HCT116 (cell line): ENCODE data around the gene ADCY2. TPM values are rescaled to one million over a fixed set of nuclear protein-coding genes. Genes with fewer than 3 reads are reported as not detected.

Source experiments
- ATAC-seq: fragments of 200-7000 bp; cut with Tn5 transposase; 2 replicates; pipeline ENCODE4 v1.9.1; 2020; ENCODE audit warnings: mild to moderate bottlenecking, moderate library complexity
- BruUV-seq: library from RNA; stranded (reverse); fragments of 400-500 nt; replicated peaks from 2 replicates; lab custom pipeline; 2021; lab: Mats Ljungman, UMichigan
- CTCF ChIA-PET: fragments of 300-600 bp; sonication (Branson Sonifier 250); formaldehyde crosslinking; loops from one replicate; lab custom pipeline; 2021; ENCODE audit warnings: antibody characterized with exemption; lab: Charles Lee
- POLR2A ChIA-PET: fragments of 300-600, 350-600 bp; sonication (Branson Sonifier 250); formaldehyde crosslinking; loops from one replicate; lab custom pipeline; 2021; ENCODE audit warnings: antibody characterized with exemption; lab: Charles Lee
- RAD21 ChIA-PET, 2 experiments: fragments of 300-600 bp; sonication (Branson Sonifier 250); formaldehyde crosslinking; loops; one replicate each; lab custom pipeline; 2023; ENCODE audit warnings: low total read pairs in 2 of 2; ENCODE audit not compliant: uncharacterized antibody in 2 of 2, unreplicated experiment in 2 of 2, low non-redundant PET in 1 of 2; lab: Charles Lee
- DNase-seq: peaks from one replicate; pipeline ENCODE4 v3.0.0-alpha.2; 2010; ENCODE audit warnings: low read depth, low spot score
- H2AFZ ChIP-seq: fragments of 200-600 bp; shearing (Covaris generic), sonication (generic); 2 replicates; pipeline ENCODE4 v1.6.1; 2017; ENCODE audit warnings: low read depth, mixed run types, mixed read lengths, antibody characterized with exemption, low read length; ENCODE audit not compliant: poor library complexity, severe bottlenecking
- H3K27ac ChIP-seq: 2 replicates; pipeline ENCODE4 v1.5.1; 2012; ENCODE audit warnings: low read depth, low read length
- H3K27me3 ChIP-seq: fragments of 200-600 bp; sonication (generic); 2 replicates; pipeline ENCODE4 v1.6.1; 2016; ENCODE audit warnings: mixed run types, low read length, mixed read lengths; ENCODE audit not compliant: insufficient read depth
- H3K36me3 ChIP-seq, 2 experiments: fragments of 200-500 bp in 1 of 2; fragments of 200-600 bp in 1 of 2; sonication (Bioruptor generic) in 1 of 2; sonication (generic) in 1 of 2; 2 replicates each; pipeline versions ENCODE4 v1.5.1 to v1.6.1; 2014 to 2016; ENCODE audit warnings: low read length in 2 of 2, inconsistent platforms in 1 of 2, mixed read lengths in 1 of 2, mixed run types in 1 of 2; ENCODE audit not compliant: insufficient read depth in 2 of 2, control insufficient read depth in 1 of 2
- H3K4me1 ChIP-seq, 2 experiments: fragments of 200-600 bp in 1 of 2; sonication (generic) in 1 of 2; 2 replicates each; pipeline versions ENCODE4 v1.5.1 to v1.6.1; 2012 to 2017; ENCODE audit warnings: low read length in 2 of 2, inconsistent platforms in 1 of 2, mild to moderate bottlenecking in 1 of 2, mixed read lengths in 1 of 2, mixed run types in 1 of 2, moderate library complexity in 1 of 2; ENCODE audit not compliant: insufficient read depth in 2 of 2, control insufficient read depth in 1 of 2
- H3K4me2 ChIP-seq: fragments of 200-600 bp; sonication (generic); 2 replicates; pipeline ENCODE4 v1.6.1; 2017; ENCODE audit warnings: mixed run types, low read length, mixed read lengths
- H3K4me3 ChIP-seq, 2 experiments: fragments of 200-600 bp in 1 of 2; sonication (generic) in 1 of 2; replicated peaks in 1 of 2; 2 replicates each; pipeline ENCODE4 v1.5.1; 2011 to 2016; ENCODE audit warnings: low read length in 2 of 2, control low read depth in 1 of 2, low read depth in 1 of 2, mild to moderate bottlenecking in 1 of 2, mixed read lengths in 1 of 2, mixed run types in 1 of 2
- H3K79me2 ChIP-seq: fragments of 200-600 bp; sonication (generic); 2 replicates; pipeline ENCODE4 v1.6.1; 2017; ENCODE audit warnings: mild to moderate bottlenecking, mixed run types, low read length, moderate library complexity, mixed read lengths; ENCODE audit not compliant: insufficient read depth
- H3K9ac ChIP-seq: fragments of 200-600 bp; sonication (generic); 2 replicates; pipeline ENCODE4 v1.6.1; 2016; ENCODE audit warnings: low read length, mixed read lengths
- H3K9me2 ChIP-seq: fragments of 200-600 bp; sonication (generic), shearing (Covaris generic); 2 replicates; pipeline ENCODE4 v1.6.1; 2017; ENCODE audit warnings: mixed run types, mild to moderate bottlenecking, moderate library complexity; ENCODE audit not compliant: insufficient read depth
- H3K9me3 ChIP-seq, 2 experiments: fragments of 200-500 bp in 1 of 2; fragments of 200-600 bp in 1 of 2; sonication (Bioruptor generic) in 1 of 2; sonication (generic) in 1 of 2; 2 replicates each; pipeline ENCODE4 v1.6.1; 2014 to 2017; ENCODE audit warnings: low read length in 2 of 2, mixed read lengths in 2 of 2, inconsistent platforms in 1 of 2, low read depth in 1 of 2, mild to moderate bottlenecking in 1 of 2, mixed run types in 1 of 2, moderate library complexity in 1 of 2; ENCODE audit not compliant: control insufficient read depth in 1 of 2, insufficient read depth in 1 of 2
- H4K20me1 ChIP-seq: fragments of 200-600 bp; sonication (generic), shearing (Covaris generic); 2 replicates; pipeline ENCODE4 v1.6.1; 2017; ENCODE audit warnings: mixed run types, mild to moderate bottlenecking, moderate library complexity; ENCODE audit not compliant: insufficient read depth
- CEBPB ChIP-seq: IDR thresholded peaks from 2 replicates; pipeline ENCODE4 v1.6.1; 2012; ENCODE audit warnings: low read depth
- EGR1 ChIP-seq: IDR thresholded peaks from 2 replicates; pipeline ENCODE4 v1.6.1; 2012; ENCODE audit warnings: low read depth
- EZH2 ChIP-seq: fragments of 200-600 bp; sonication (generic); IDR thresholded peaks from 2 replicates; pipeline ENCODE4 v1.6.1; 2017; ENCODE audit warnings: antibody characterized with exemption, mixed run types
- FOSL1 ChIP-seq: IDR thresholded peaks from 2 replicates; pipeline ENCODE4 v1.6.1; 2012; ENCODE audit warnings: low read depth
- MAX ChIP-seq: IDR thresholded peaks from 2 replicates; pipeline ENCODE4 v1.6.1; 2012
- SP1 ChIP-seq: IDR thresholded peaks from 2 replicates; pipeline ENCODE4 v1.6.1; 2012; ENCODE audit warnings: low read depth
- SRF ChIP-seq: IDR thresholded peaks from 2 replicates; pipeline ENCODE4 v1.6.1; 2012; ENCODE audit warnings: low read depth
- ZNF274 ChIP-seq: fragments of 200-500 bp; sonication (Bioruptor generic); IDR thresholded peaks from 2 replicates; pipeline ENCODE4 v1.6.1; 2014; ENCODE audit warnings: mild to moderate bottlenecking, low read depth, low read length, inconsistent platforms
- intact Hi-C: fragments of 100-400 bp; cut with micrococcal nuclease; formaldehyde crosslinking; loops from 2 replicates; pipeline ENCODE4 v1.10.0; 2022
- total RNA-seq: library from RNA; stranded (reverse); gene quantifications from one replicate; pipeline ENCODE4 v1.2.1, GENCODE V29; 2021; ENCODE audit not compliant: unreplicated experiment
- TF ChIP-seq, protein P1 (sequence below): IDR thresholded peaks from 2 replicates; pipeline ENCODE4 v1.6.1; 2012
- TF ChIP-seq, protein P2 (sequence below), 3 experiments: fragments of 200-600 bp in 1 of 3; sonication (generic) in 1 of 3; IDR thresholded peaks in 2 of 3; conservative IDR thresholded peaks in 1 of 3; 2 replicates each; pipeline ENCODE4 v1.5.1; 2012 to 2017; ENCODE audit warnings: low read depth in 2 of 3, low read length in 2 of 3, antibody characterized with exemption in 1 of 3, borderline replicate concordance in 1 of 3, control low read depth in 1 of 3, mild to moderate bottlenecking in 1 of 3, mixed read lengths in 1 of 3, mixed run types in 1 of 3, moderate library complexity in 1 of 3; ENCODE audit not compliant: insufficient read depth in 1 of 3
- TF ChIP-seq, protein P3 (sequence below): IDR thresholded peaks from 2 replicates; pipeline ENCODE4 v1.6.1; 2011; ENCODE audit warnings: mild to moderate bottlenecking, low read length, moderate library complexity; ENCODE audit not compliant: insufficient replicate concordance; ENCODE audit errors: extremely low read depth

The ADCY2 gene
- total RNA-seq, 1 experiment from 2014 or later = 0.15 TPM

DNA sequence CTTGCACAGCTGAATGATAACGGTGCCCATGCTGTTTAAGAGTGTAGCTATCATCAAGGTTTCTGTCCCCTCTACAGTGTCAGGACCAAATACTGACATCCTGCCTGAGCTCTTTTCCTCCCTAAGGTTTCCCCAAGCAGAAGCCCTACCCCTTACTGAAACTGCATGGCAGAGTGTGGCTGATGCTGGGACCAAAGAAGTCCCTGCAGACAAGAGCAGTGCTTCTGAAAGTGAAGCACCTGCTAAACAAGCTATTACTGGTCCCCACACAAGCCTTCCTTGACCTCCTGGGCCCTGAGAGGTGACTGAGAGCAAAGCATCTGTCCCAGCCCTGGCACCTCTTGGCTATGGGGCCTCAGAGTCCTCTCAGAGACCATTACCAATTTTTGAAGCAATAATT lies 398.9 kb downstream of the ADCY2 start:
- ATAC-seq = no peak
- peaks cover 14% of the 10 kb centered on the region for H3K27me3 ChIP-seq

More for the DNA sequence above, 398.9 kb downstream of the ADCY2 start:
- Histone ChIP-seq H3K9me2 (no peaks in the 10 kb centered on the region), H3K4me3 (no peak overlapping the region), H3K9ac (no peak overlapping the region), H4K20me1 (no peaks in the 10 kb centered on the region), H2AFZ (no peak overlapping the region), H3K9me3 (no peaks in the 10 kb centered on the region), H3K4me2 (no peak overlapping the region), H3K79me2 (no peaks in the 10 kb centered on the region), H3K4me1 (no peaks in the 10 kb centered on the region), H3K36me3 (no peaks in the 10 kb centered on the region), H3K27ac (no peak overlapping the region)
- ChIA-PET RAD21 (no interaction called here), CTCF (no interaction called here), POLR2A (no interaction called here)
- intact Hi-C loops = no loop called here
- no peak for TF ChIP-seq FOSL1
- no peak for TF ChIP-seq SP1
- no peak for TF ChIP-seq ZNF274
- no peak for TF ChIP-seq SRF
- TF ChIP-seq, protein P1, sequence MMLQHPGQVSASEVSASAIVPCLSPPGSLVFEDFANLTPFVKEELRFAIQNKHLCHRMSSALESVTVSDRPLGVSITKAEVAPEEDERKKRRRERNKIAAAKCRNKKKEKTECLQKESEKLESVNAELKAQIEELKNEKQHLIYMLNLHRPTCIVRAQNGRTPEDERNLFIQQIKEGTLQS = no peak
- TF ChIP-seq, protein P2, sequence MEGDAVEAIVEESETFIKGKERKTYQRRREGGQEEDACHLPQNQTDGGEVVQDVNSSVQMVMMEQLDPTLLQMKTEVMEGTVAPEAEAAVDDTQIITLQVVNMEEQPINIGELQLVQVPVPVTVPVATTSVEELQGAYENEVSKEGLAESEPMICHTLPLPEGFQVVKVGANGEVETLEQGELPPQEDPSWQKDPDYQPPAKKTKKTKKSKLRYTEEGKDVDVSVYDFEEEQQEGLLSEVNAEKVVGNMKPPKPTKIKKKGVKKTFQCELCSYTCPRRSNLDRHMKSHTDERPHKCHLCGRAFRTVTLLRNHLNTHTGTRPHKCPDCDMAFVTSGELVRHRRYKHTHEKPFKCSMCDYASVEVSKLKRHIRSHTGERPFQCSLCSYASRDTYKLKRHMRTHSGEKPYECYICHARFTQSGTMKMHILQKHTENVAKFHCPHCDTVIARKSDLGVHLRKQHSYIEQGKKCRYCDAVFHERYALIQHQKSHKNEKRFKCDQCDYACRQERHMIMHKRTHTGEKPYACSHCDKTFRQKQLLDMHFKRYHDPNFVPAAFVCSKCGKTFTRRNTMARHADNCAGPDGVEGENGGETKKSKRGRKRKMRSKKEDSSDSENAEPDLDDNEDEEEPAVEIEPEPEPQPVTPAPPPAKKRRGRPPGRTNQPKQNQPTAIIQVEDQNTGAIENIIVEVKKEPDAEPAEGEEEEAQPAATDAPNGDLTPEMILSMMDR (IDR thresholded peaks at IDR 0.05 in 2 of 3, conservative IDR thresholded peaks at IDR 0.05 in 1 of 3; ENCODE audit: borderline replicate concordance in 1 of 3, insufficient read depth in 1 of 3, low read depth in 2 of 3, low read length in 2 of 3) = no peak
- TF ChIP-seq, protein P3, sequence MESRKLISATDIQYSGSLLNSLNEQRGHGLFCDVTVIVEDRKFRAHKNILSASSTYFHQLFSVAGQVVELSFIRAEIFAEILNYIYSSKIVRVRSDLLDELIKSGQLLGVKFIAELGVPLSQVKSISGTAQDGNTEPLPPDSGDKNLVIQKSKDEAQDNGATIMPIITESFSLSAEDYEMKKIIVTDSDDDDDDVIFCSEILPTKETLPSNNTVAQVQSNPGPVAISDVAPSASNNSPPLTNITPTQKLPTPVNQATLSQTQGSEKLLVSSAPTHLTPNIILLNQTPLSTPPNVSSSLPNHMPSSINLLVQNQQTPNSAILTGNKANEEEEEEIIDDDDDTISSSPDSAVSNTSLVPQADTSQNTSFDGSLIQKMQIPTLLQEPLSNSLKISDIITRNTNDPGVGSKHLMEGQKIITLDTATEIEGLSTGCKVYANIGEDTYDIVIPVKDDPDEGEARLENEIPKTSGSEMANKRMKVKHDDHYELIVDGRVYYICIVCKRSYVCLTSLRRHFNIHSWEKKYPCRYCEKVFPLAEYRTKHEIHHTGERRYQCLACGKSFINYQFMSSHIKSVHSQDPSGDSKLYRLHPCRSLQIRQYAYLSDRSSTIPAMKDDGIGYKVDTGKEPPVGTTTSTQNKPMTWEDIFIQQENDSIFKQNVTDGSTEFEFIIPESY = no peak
- no peak for TF ChIP-seq MAX
- no peak for TF ChIP-seq CEBPB
- no peak for TF ChIP-seq EGR1
- TF ChIP-seq EZH2 = no peak
- no peak for DNase-seq
- BruUV-seq = no TSS peak
